ENCODE results near the gene DUOXA2.
"Not testable (repeated sequence)": the region's sequence is repeated elsewhere in the genome, so short reads cannot be mapped to it uniquely, and the experiment has no call there.

DUOXA2 gene

GRCh38 chr15:45130291-45131000 lies 16.3 kb downstream of the DUOXA2 start:
- H3K27me3 Mint-ChIP-seq (ENCODE audit: low read depth) = peaks cover 82% of the 10 kb centered on the region
- H3K4me3 Mint-ChIP-seq = no peak overlapping the region

GRCh38 chr15:45131510-45131909 lies 17.4 kb downstream of the DUOXA2 start:
- Mint-ChIP-seq H3K27ac (no peak overlapping the region), H3K9me3 (no peaks in the 10 kb centered on the region), H3K27me3 (ENCODE audit: low read depth) (peaks cover 77% of the 10 kb centered on the region), H3K36me3 (ENCODE audit: low read depth) (no peaks in the 10 kb centered on the region), H3K4me3 (no peak overlapping the region), H3K4me1 (ENCODE audit: low read depth) (peaks cover 2% of the 10 kb centered on the region)
- no peak for DNase-seq (ENCODE audit: low spot score)

More at GRCh38 chr15:45130291-45131000, 16.3 kb downstream of the DUOXA2 start:
- Mint-ChIP-seq H3K9me3 (no peaks in the 10 kb centered on the region), H3K4me1 (ENCODE audit: low read depth) (no peaks in the 10 kb centered on the region), H3K27ac (no peak overlapping the region), H3K36me3 (ENCODE audit: low read depth) (no peaks in the 10 kb centered on the region)
- no peak for DNase-seq (ENCODE audit: low spot score)

DNA sequence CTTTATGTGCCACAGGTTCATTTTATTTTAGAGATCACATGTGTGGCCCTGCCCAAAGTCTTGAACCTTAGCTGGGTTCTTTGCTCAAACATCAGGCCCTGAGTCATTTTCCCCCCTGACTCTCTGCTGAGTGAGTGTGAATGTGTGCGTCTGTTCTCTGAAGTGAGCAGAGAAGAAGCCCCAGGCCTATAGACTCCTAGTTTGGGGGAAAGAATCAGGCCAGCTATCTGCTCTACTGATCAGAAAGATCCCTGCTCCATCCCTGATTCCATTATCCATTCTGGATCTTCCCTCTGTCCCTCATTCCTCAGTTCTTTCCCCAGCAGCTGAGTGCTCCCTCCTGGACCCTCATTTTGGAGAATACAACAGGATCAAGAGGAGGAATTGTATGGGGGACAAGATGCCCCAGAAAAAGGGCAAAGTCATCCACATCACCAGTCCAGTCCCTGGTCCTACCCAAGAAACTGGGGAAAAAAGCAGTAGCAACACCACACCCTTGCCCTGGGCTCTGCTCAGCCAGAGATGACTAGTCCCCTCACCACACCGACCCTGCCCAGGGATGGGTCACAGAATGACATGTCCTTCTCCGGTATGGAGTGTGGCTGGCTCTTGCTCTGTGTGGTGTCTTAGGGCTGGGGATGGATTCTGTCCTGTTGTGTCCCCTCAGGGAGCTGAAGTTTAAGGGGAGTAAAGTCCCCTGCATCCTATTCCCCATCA lies 18.9 kb downstream of the DUOXA2 start:
- no peaks in the 10 kb centered on the region for H3K36me3 Mint-ChIP-seq (ENCODE audit: low read depth)
- H3K4me1 Mint-ChIP-seq (ENCODE audit: low read depth) = peaks cover 2% of the 10 kb centered on the region
- peaks cover 70% of the 10 kb centered on the region for H3K27me3 Mint-ChIP-seq (ENCODE audit: low read depth)
- H3K27ac Mint-ChIP-seq = no peak overlapping the region
- no peak for DNase-seq (ENCODE audit: low spot score)
- no peaks in the 10 kb centered on the region for H3K9me3 Mint-ChIP-seq
- H3K4me3 Mint-ChIP-seq = no peak overlapping the region

DNA sequence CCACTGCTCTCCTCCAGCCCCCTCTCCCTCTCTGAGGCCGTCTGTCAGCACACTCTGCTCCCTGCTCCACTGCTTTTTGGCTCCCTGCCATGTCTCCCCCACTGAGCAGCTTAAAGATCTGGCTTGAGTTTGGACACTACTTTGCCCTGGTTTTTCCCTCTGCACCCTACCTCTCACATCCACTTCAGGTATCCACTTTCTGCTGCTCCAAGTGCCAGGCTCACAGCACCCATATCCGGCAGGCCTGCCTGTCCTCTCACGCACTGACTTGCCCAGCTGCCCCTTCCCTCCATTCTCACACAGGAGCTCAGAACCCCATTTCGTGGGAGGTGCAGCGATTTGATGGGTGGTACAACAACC lies 19.4 kb downstream of the DUOXA2 start:
- Mint-ChIP-seq H3K9me3 (no peaks in the 10 kb centered on the region), H3K36me3 (ENCODE audit: low read depth) (no peaks in the 10 kb centered on the region), H3K4me3 (no peak overlapping the region), H3K4me1 (ENCODE audit: low read depth) (peaks cover 2% of the 10 kb centered on the region), H3K27ac (no peak overlapping the region), H3K27me3 (ENCODE audit: low read depth) (peaks cover 65% of the 10 kb centered on the region)
- no peak for DNase-seq (ENCODE audit: low spot score)

DNA sequence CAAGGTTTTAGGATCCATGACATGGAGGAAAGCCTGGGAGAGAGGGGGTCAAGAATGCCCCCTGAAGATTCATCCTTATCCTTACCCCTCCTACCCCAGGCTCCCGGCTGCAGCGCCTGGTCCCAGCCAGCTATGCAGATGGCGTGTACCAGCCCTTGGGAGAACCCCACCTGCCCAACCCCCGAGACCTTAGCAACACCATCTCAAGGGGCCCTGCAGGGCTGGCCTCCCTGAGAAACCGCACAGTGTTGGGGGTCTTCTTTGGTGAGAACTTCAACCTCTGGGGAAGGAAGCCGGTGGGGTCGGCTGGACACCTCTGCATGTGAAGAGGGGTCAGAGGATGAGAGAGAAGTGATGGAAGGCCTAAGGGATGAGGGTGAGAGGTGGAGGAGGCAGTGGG lies 19.9 kb downstream of the DUOXA2 start:
- Mint-ChIP-seq H3K27me3 (ENCODE audit: low read depth) (peaks cover 60% of the 10 kb centered on the region), H3K27ac (no peak overlapping the region), H3K4me3 (no peak overlapping the region), H3K9me3 (no peaks in the 10 kb centered on the region), H3K4me1 (ENCODE audit: low read depth) (peaks cover 2% of the 10 kb centered on the region), H3K36me3 (ENCODE audit: low read depth) (no peaks in the 10 kb centered on the region)
- DNase-seq (ENCODE audit: low spot score) = no peak

GRCh38 chr15:45134682-45135604 lies 20.8 kb downstream of the DUOXA2 start:
- Mint-ChIP-seq H3K4me3 (peak overlapping the region; percentile 50), H3K27me3 (ENCODE audit: low read depth) (peaks cover 56% of the 10 kb centered on the region)
- DNase-seq (ENCODE audit: low spot score) = no peak

DNA sequence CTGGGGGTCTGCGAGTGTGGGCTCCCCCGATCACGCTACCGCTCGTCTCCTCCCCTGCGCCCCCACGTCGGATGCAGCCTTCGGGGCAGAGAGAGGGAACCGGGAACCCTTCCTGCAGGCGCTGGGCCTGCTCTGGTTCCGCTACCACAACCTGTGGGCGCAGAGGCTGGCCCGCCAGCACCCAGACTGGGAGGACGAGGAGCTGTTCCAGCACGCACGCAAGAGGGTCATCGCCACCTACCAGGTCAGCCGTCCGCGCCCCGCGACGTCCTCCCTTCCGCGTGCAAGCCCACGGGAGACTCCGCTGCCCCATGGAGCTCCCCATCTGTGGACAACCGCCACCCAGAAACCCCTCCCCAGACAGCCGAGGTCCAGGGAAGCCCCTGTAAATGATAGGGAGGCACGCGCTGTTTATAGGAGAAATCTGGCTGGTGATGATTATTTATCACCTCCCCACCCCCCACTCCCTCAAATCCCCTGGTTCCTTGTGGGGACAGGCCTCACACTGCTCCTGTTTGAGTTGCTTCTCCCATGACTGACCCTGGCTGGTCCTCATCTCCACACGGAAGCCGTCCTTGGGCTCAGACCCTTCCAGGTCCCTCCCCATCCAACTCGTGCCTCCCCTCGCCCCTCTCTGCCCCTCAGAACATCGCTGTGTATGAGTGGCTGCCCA lies 21.7 kb downstream of the DUOXA2 start:
- not testable (repeated sequence) for H3K9me3 Mint-ChIP-seq; H3K27ac Mint-ChIP-seq; DNase-seq (ENCODE audit: low spot score); H3K4me3 Mint-ChIP-seq; H3K4me1 Mint-ChIP-seq (ENCODE audit: low read depth); H3K36me3 Mint-ChIP-seq (ENCODE audit: low read depth)
- peaks cover 48% of the 10 kb centered on the region for H3K27me3 Mint-ChIP-seq (ENCODE audit: low read depth)

More at GRCh38 chr15:45134682-45135604, 20.8 kb downstream of the DUOXA2 start:
- Mint-ChIP-seq H3K36me3 (ENCODE audit: low read depth) (no peaks in the 10 kb centered on the region), H3K27ac (no peak overlapping the region), H3K4me1 (ENCODE audit: low read depth) (peaks cover 2% of the 10 kb centered on the region), H3K9me3 (no peaks in the 10 kb centered on the region)

GRCh38 chr15:45136378-45136764 lies 22.2 kb downstream of the DUOXA2 start:
- Mint-ChIP-seq H3K27me3 (ENCODE audit: low read depth) (peaks cover 43% of the 10 kb centered on the region), H3K9me3 (no peaks in the 10 kb centered on the region), H3K27ac (no peak overlapping the region), H3K4me1 (ENCODE audit: low read depth) (peaks cover 2% of the 10 kb centered on the region), H3K4me3 (no peak overlapping the region), H3K36me3 (ENCODE audit: low read depth) (no peaks in the 10 kb centered on the region)
- DNase-seq (ENCODE audit: low spot score) = no peak

DNA sequence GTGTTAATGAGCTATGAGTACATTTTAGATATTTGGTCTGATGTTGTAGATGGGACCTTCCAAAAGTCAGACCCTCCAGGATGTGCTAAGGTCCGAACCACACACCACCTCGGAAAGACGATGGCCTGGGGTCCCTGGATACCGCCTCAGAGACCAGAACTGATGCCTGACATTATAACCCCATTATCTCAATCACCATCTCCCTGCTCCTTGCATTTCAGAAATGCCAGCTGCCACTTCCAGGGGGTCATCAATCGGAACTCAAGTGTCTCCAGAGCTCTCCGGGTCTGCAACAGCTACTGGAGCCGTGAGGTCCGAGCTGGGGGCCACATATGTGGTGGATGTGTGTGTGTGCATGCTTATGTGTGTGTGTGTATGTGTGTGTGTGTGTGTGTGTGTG lies 23.6 kb downstream of the DUOXA2 start:
- no peak overlapping the region for H3K4me3 Mint-ChIP-seq
- H3K4me1 Mint-ChIP-seq (ENCODE audit: low read depth) = peaks cover 2% of the 10 kb centered on the region
- H3K27ac Mint-ChIP-seq = no peak overlapping the region
- no peak for DNase-seq (ENCODE audit: low spot score)
- peaks cover 32% of the 10 kb centered on the region for H3K27me3 Mint-ChIP-seq (ENCODE audit: low read depth)
- no peaks in the 10 kb centered on the region for H3K9me3 Mint-ChIP-seq
- no peaks in the 10 kb centered on the region for H3K36me3 Mint-ChIP-seq (ENCODE audit: low read depth)

- Mint-ChIP-seq H3K4me1 (ENCODE audit: low read depth) (peaks cover 2% of the 10 kb centered on the region), H3K9me3 (no peaks in the 10 kb centered on the region), H3K27ac (no peak overlapping the region), H3K27me3 (ENCODE audit: low read depth) (peaks cover 18% of the 10 kb centered on the region), H3K4me3 (no peak overlapping the region), H3K36me3 (ENCODE audit: low read depth) (no peaks in the 10 kb centered on the region)
- DNase-seq (ENCODE audit: low spot score) = no peak
Observed at GRCh38 chr15:45138814-45139765, 25.0 kb downstream of the DUOXA2 start.

GRCh38 chr15:45139770-45140169 lies 25.6 kb downstream of the DUOXA2 start:
- no peaks in the 10 kb centered on the region for H3K9me3 Mint-ChIP-seq
- peaks cover 2% of the 10 kb centered on the region for H3K4me1 Mint-ChIP-seq (ENCODE audit: low read depth)
- H3K27me3 Mint-ChIP-seq (ENCODE audit: low read depth) = peaks cover 11% of the 10 kb centered on the region
- no peak for DNase-seq (ENCODE audit: low spot score)
- H3K4me3 Mint-ChIP-seq = no peak overlapping the region
- no peak overlapping the region for H3K27ac Mint-ChIP-seq
- H3K36me3 Mint-ChIP-seq (ENCODE audit: low read depth) = no peaks in the 10 kb centered on the region

GRCh38 chr15:45140557-45141250 lies 26.6 kb downstream of the DUOXA2 start:
- peaks cover 9% of the 10 kb centered on the region for H3K27me3 Mint-ChIP-seq (ENCODE audit: low read depth)
- peaks cover 2% of the 10 kb centered on the region for H3K4me1 Mint-ChIP-seq (ENCODE audit: low read depth)
- H3K36me3 Mint-ChIP-seq (ENCODE audit: low read depth) = no peaks in the 10 kb centered on the region
- no peak overlapping the region for H3K27ac Mint-ChIP-seq
- DNase-seq (ENCODE audit: low spot score) = no peak
- H3K4me3 Mint-ChIP-seq = no peak overlapping the region
- no peaks in the 10 kb centered on the region for H3K9me3 Mint-ChIP-seq

All from T-helper 2 cell treated with Interferon-gamma antibody and Interleukin-4, amounts not matched to agents 5 μg/mL and 100 μg/mL, for 36 hours (primary cell).